Keratinocyte (primary cell): Measurements from ENCODE around the gene EPB41L4B. TPM values are rescaled to one million over a fixed set of nuclear protein-coding genes. Genes with fewer than 3 reads are reported as not detected.

Experiments used
- DNase-seq: peaks from one replicate; pipeline ENCODE4 v3.0.0-alpha.2; 2011; ENCODE audit warnings: low read depth, missing footprints, low spot score
- FAIRE-seq: peaks from 2 replicates; lab custom pipeline; 2011; peaks lifted over from hg19 to GRCh38; lab: Jason Lieb, UNC
- H2AFZ ChIP-seq: 2 replicates; pipeline ENCODE4 v1.6.0; 2012; ENCODE audit warnings: low read length, control low read depth, inconsistent platforms; ENCODE audit not compliant: control insufficient read depth
- H3K27ac ChIP-seq: 2 replicates; pipeline ENCODE4 v1.5.1; 2011; ENCODE audit warnings: low read length; ENCODE audit not compliant: control insufficient read depth, insufficient read depth
- H3K27me3 ChIP-seq: 3 replicates; pipeline ENCODE4 v1.6.0; 2011; ENCODE audit warnings: low read length; ENCODE audit not compliant: control insufficient read depth, insufficient read depth; ENCODE audit errors: extremely low read depth
- H3K36me3 ChIP-seq, 2 experiments: 2 replicates in 1 of 2; 3 replicates in 1 of 2; pipeline ENCODE4 v1.5.1; 2011; ENCODE audit warnings: low read length in 2 of 2, mild to moderate bottlenecking in 1 of 2; ENCODE audit not compliant: control insufficient read depth in 2 of 2, insufficient read depth in 2 of 2; ENCODE audit errors: extremely low read depth in 1 of 2
- H3K4me1 ChIP-seq: 3 replicates; pipeline ENCODE4 v1.5.1; 2011; ENCODE audit warnings: low read length; ENCODE audit not compliant: control insufficient read depth, insufficient read depth; ENCODE audit errors: extremely low read depth
- H3K4me2 ChIP-seq: 3 replicates; pipeline ENCODE4 v1.6.0; 2011; ENCODE audit warnings: low read depth, low read length; ENCODE audit not compliant: control insufficient read depth, insufficient read depth; ENCODE audit errors: extremely low read depth
- H3K4me3 ChIP-seq, 3 experiments: fragments of 200-600 bp in 1 of 3; sonication (generic) in 1 of 3; 2 replicates in 2 of 3; 3 replicates in 1 of 3; pipeline ENCODE4 v1.5.1; 2011 to 2016; ENCODE audit warnings: low read length in 3 of 3, mild to moderate bottlenecking in 3 of 3, control low read depth in 2 of 3, inconsistent platforms in 1 of 3, low read depth in 1 of 3, mixed read lengths in 1 of 3, mixed run types in 1 of 3, moderate library complexity in 1 of 3; ENCODE audit not compliant: control insufficient read depth in 2 of 3, insufficient read depth in 2 of 3; ENCODE audit errors: extremely low read depth in 1 of 3
- H3K79me2 ChIP-seq: 2 replicates; pipeline ENCODE4 v1.6.0; 2012; ENCODE audit warnings: low read length; ENCODE audit not compliant: control insufficient read depth, insufficient read depth
- H3K9ac ChIP-seq: 3 replicates; pipeline ENCODE4 v1.6.0; 2011; ENCODE audit warnings: low read length; ENCODE audit not compliant: control insufficient read depth, insufficient read depth; ENCODE audit errors: extremely low read depth
- H3K9me1 ChIP-seq: 3 replicates; pipeline ENCODE4 v1.6.0; 2011; ENCODE audit warnings: low read length; ENCODE audit not compliant: control insufficient read depth, insufficient read depth; ENCODE audit errors: extremely low read depth
- H3K9me3 ChIP-seq: 2 replicates; pipeline ENCODE4 v1.5.1; 2012; ENCODE audit warnings: low read depth, low read length; ENCODE audit not compliant: control insufficient read depth
- H4K20me1 ChIP-seq: 3 replicates; pipeline ENCODE4 v1.6.0; 2011; ENCODE audit warnings: low read length; ENCODE audit not compliant: control insufficient read depth, insufficient read depth; ENCODE audit errors: extremely low read depth
- EZH2 ChIP-seq: IDR thresholded peaks from one replicate; pipeline ENCODE4 v1.6.1; 2012; ENCODE audit warnings: inconsistent platforms, mild to moderate bottlenecking, low read length, moderate library complexity
- dilution Hi-C: fragments of 300-500 bp; cut with MboI; formaldehyde crosslinking; loops from one replicate; pipeline ENCODE4 v1.7.0; 2020; ENCODE audit warnings: low sequenced_read_pairs; ENCODE audit not compliant: extremely low pct_ligation_motif_present
- polyA plus RNA-seq, 5 experiments: library from polyadenylated mRNA; depleted of rRNA in 3 of 5; stranded (reverse) in 3 of 5; stranded (forward) in 1 of 5; unstranded in 1 of 5; fragments of >200 nt; gene quantifications; 1 replicate in 1 of 5; 2 replicates in 3 of 5; 3 replicates in 1 of 5; pipeline versions ENCODE4 v1.2.1 to v1.2.3, GENCODE V29; 2011 to 2012; ENCODE audit warnings: missing spikeins in 2 of 5, low read depth in 1 of 5, low replicate concordance in 1 of 5
- TF ChIP-seq, protein P1 (sequence below), 3 experiments: IDR thresholded peaks in 1 of 3; conservative IDR thresholded peaks in 1 of 3; optimal IDR thresholded peaks in 1 of 3; 2 replicates in 2 of 3; 3 replicates in 1 of 3; pipeline versions ENCODE3 to v1.5.1; 2011; ENCODE audit warnings: low read length in 3 of 3, mild to moderate bottlenecking in 3 of 3, moderate library complexity in 2 of 3, control low read depth in 1 of 3, inconsistent platforms in 1 of 3; ENCODE audit not compliant: insufficient read depth in 2 of 3; ENCODE audit errors: extremely low read depth in 1 of 3

EPB41L4B gene
- polyA plus RNA-seq, 1 donor (not counting 4 experiments of a cell fraction or from before 2014, with no cell fraction given) = 13.7 TPM

DNA sequence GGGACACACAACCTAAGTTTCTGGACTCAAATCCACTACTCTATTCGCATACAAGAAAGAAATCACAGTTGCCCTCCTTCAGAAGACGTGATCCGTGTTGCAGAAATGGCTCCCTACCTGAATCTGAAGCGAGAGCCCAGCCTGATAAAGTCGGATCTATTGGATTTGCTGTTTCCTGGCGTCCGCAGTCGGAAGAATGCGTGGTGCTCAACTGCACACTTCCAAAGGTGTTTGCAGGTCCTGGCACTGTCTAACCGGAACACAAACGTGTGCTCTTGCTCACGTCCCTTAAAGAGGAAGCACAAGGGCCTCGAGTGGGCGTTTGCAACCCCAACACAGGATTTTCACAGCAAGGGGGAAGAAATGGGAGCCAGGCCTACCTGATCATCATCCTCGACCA, 65.5 kb downstream of the EPB41L4B start:
- DNase-seq (no peak), FAIRE-seq (no peak)
- no peak overlapping the region for H3K4me2 ChIP-seq
- dilution Hi-C loops = no loop called here
- H3K27me3 ChIP-seq = no peaks in the 10 kb centered on the region
- no peaks in the 10 kb centered on the region for H3K79me2 ChIP-seq
- TF ChIP-seq, protein P1, sequence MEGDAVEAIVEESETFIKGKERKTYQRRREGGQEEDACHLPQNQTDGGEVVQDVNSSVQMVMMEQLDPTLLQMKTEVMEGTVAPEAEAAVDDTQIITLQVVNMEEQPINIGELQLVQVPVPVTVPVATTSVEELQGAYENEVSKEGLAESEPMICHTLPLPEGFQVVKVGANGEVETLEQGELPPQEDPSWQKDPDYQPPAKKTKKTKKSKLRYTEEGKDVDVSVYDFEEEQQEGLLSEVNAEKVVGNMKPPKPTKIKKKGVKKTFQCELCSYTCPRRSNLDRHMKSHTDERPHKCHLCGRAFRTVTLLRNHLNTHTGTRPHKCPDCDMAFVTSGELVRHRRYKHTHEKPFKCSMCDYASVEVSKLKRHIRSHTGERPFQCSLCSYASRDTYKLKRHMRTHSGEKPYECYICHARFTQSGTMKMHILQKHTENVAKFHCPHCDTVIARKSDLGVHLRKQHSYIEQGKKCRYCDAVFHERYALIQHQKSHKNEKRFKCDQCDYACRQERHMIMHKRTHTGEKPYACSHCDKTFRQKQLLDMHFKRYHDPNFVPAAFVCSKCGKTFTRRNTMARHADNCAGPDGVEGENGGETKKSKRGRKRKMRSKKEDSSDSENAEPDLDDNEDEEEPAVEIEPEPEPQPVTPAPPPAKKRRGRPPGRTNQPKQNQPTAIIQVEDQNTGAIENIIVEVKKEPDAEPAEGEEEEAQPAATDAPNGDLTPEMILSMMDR (optimal IDR thresholded peaks at IDR 0.05 in 1 of 3, IDR thresholded peaks at IDR 0.05 in 1 of 3, conservative IDR thresholded peaks at IDR 0.05 in 1 of 3; ENCODE audit: extremely low read depth in 1 of 3, insufficient read depth in 2 of 3, low read length in 3 of 3) = no peak
- no peak for TF ChIP-seq EZH2
- peaks cover 0 to 3% of the 10 kb centered on the region in 2 experiments for H3K36me3 ChIP-seq
- no peaks in the 10 kb centered on the region for H3K9me3 ChIP-seq
- H3K4me3 ChIP-seq = no peak overlapping the region
- H2AFZ ChIP-seq = no peak overlapping the region
- no peaks in the 10 kb centered on the region for H4K20me1 ChIP-seq
- no peak overlapping the region for H3K9ac ChIP-seq
- H3K4me1 ChIP-seq = peaks cover 31% of the 10 kb centered on the region
- peaks cover 2% of the 10 kb centered on the region for H3K9me1 ChIP-seq
- H3K27ac ChIP-seq = no peak overlapping the region

DNA sequence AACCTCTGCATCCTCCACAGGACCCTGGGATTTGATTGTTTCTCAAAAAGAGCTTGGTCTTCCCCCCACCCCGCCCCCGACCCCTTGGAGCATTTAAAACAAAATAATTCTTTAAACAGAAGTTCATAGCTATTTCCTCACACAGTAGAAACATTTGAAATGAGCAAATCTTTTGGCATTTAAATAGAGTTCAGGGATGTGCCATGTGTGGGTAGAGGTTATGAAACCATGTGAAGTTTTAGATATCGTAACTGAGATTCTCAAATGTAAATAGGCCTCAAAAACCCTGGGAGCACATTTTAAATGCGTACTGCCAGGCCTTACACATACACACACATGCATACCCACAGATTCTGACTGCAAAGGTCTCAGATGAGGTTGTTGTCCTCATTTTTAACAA, 66.5 kb downstream of the EPB41L4B start:
- TF ChIP-seq EZH2 = no peak
- TF ChIP-seq, protein P1 (optimal IDR thresholded peaks at IDR 0.05 in 1 of 3, IDR thresholded peaks at IDR 0.05 in 1 of 3, conservative IDR thresholded peaks at IDR 0.05 in 1 of 3; ENCODE audit: extremely low read depth in 1 of 3, insufficient read depth in 2 of 3, low read length in 3 of 3) = no peak
- Histone ChIP-seq H3K9me1 (peaks cover 2% of the 10 kb centered on the region), H3K9ac (no peak overlapping the region), H3K4me1 (peaks cover 31% of the 10 kb centered on the region), H3K36me3 (peaks cover 0 to 3% of the 10 kb centered on the region in 2 experiments), H3K9me3 (no peaks in the 10 kb centered on the region), H3K27me3 (no peaks in the 10 kb centered on the region), H3K79me2 (no peaks in the 10 kb centered on the region), H3K4me3 (no peak overlapping the region), H4K20me1 (no peaks in the 10 kb centered on the region), H3K4me2 (no peak overlapping the region), H2AFZ (no peak overlapping the region), H3K27ac (peak overlapping the region; percentile 24)
- DNase-seq (no peak), FAIRE-seq (no peak)
- dilution Hi-C loops = no loop called here
